OCI-M2 (cell line): ENCODE measurements around the gene MT2A.

Experiments
- DNase-seq: peaks from one replicate; lab custom pipeline; 2025; ENCODE audit not compliant: unreplicated experiment; lab: John Stamatoyannopoulos, UW

The MT2A gene

GRCh38 chr16:56594292-56594619 lies 14.1 kb upstream of the MT2A start:
- DNase-seq = no peak

DNA sequence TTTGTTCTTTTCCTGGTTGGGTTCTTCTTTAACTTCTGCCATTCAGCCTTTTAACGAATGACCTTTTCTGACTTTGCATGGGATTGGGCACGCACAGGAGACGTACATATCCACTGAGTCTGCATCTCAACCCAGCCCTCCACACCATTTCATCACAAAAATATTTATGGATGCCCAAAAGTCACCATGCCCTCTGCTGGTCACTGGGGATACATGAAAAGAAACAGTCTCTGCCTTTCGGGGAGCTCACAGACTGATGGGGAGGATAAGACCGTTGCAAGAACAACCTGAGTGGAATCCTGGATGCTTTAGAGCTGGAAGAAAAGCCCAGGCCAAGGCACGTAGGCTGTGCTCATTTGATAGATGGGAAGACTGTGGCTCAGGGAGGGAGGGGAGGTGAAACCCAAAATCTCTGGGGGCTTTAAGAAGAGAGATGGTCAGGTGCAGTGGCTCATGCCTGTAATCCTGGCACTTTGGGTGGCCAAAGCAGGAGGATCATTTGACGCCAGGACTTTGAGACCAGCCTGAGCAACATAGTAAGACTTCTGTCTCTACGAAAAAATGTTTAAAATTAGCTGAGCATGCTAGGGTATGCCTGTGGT lies 7.9 kb upstream of the MT2A start:
- DNase-seq = no peak

DNA sequence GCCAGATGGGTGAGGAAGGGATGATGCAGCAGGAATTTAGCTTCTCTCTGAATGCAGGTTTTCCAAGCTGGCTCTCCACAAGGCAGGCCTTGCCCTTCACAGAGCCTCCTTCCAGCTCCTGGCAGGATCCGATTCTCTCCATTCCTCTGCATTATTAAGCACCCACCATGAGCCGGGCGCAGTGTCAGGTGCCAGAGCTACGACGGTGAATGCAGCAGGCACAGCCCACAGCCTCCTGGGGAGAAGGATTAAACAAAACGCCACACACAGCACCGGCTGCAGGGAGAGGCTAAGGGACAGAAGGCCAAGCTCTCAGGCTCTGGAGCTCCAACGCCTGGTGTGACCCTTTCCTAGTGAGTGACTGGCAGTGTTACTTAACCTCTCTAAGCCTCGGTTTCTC lies 7.1 kb upstream of the MT2A start:
- no peak for DNase-seq

GRCh38 chr16:56603589-56603988 lies 4.8 kb upstream of the MT2A start:
- no peak for DNase-seq

- no peak for DNase-seq
Observed at GRCh38 chr16:56604966-56605365, 3.4 kb upstream of the MT2A start.

DNA sequence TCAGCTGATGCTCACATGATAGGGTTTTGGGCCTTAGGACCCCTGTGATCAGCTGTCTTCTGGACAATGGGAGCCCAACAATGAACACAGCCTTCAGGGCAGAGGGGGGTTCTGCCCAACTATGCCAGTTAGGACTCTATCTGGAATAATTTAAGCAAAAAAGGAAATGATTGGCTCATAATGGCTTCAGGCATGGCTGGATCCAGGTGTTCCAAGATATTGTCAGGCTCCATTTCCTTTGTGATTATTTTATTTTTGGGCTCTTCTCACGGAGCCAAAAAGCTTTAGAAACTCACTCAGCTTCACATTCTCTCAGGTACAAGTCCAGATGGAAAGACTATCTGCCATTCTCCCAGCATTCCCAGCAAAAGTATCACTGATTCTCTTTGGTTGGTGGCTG lies 2.9 kb upstream of the MT2A start:
- no peak for DNase-seq

DNA sequence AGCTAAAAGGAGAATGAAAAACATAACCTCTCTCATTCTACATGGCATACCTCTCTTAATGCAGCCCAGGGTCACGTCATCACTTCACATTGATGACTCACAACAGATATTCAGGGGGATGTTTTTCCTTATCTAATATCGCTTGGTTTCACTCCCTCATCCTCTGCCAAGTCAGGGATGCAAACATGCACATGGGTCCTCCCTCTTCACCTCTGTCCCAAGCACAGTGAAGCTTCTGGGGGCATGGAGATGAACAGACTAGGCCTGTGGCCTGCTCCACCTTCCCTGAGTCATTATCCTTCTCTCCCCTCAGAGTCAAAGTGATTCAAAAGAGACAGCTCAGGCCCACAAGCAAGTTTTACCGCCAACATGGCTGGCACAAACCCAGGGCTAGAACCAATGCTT lies 2.3 kb upstream of the MT2A start:
- DNase-seq = no peak

DNA sequence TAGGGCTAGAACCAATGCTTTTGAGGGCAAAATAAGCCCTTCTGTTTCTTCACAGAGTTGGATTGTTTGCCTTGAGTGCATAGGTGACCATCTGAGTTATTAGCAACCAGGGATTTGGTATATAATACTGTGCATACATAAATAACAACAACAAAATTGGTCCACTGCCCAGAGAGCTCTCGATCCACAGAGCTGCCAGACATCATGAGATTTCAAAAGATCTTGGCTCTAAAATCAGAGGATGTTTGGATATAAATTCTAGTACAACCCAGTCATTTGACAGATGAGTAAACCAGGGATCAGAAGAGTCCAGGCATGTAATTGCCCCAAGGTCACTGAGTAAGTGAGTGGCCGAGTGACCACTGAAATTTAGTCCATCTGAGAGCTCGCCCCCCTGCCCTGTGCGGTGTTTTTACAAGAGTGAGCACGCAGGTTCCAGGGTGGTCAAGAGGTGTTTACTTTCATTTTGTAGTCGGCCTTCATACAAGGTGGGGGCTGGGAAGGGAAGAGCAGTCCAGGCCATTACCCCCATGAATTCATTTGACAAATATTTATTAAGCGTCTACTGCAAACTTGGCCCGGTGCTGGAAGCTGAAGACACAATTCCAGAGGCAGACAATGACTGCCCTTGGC lies 1.8 kb upstream of the MT2A start:
- no peak for DNase-seq

DNA sequence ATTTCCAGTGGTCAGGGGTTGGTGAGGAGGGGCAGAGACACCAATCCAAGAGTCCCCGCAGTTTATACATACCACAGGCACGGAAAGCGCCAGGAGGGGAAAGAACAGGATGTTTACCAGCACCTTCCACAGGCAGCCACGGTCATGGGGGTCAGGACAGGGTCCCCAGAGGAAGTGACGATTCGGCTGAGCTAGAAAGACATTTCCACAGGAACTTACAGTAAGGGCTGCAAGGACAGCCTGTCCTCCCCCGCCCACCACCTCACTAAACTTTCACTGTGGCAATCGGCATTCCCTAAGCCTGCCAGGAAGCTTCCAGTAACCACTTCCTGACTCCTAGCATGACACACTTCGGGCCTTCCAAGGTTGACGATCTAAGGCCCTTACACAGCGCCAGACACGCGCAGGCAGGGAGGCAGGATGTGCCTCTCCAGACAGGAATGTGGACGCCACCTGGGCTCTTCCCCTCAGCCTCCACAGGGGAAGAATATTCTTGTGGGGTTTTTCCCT lies 1.2 kb upstream of the MT2A start:
- DNase-seq = no peak

DNA sequence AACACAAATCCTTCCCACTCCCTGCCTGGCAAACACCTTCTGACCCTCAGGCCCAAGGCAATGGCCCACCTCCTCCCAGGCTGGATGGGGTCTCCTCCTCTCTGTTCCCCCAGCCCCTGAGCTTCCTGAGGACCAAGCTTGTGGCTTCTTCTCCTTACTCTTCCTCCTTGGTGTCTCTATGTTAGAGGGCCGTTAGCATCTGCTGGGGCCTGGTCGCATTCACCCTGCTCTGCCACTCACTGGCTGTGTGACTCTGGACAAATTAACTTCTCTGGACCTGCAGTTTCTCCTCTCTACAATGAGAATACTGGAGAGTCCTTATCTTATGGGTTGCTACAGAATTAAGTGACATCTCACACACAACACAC lies 725 bp upstream of the MT2A start:
- no peak for DNase-seq

DNA sequence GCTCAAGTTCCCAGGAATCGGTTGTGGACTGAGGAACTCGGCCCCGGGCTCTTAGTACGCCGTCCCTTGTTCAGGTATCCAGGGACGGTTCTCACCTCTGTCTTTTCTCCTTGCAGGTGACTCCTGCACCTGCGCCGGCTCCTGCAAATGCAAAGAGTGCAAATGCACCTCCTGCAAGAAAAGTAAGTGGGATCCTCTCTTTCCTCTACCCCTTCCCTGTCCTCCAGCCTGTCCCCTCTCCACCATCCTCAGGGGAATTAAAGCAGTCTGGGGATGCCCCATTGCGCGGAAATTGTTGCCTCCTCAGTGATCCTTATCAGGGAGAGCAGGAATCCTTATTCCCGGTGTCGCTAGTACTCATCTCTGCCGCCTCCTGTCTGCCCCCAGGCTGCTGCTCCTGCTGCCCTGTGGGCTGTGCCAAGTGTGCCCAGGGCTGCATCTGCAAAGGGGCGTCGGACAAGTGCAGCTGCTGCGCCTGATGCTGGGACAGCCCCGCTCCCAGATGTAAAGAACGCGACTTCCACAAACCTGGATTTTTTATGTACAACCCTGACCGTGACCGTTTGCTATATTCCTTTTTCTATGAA lies 585 bp downstream of the MT2A start:
- DNase-seq = no peak

GRCh38 chr16:56609463-56609921 lies 1.1 kb downstream of the MT2A start:
- DNase-seq = no peak

GRCh38 chr16:56610017-56610608 lies 1.7 kb downstream of the MT2A start:
- DNase-seq = no peak

DNA sequence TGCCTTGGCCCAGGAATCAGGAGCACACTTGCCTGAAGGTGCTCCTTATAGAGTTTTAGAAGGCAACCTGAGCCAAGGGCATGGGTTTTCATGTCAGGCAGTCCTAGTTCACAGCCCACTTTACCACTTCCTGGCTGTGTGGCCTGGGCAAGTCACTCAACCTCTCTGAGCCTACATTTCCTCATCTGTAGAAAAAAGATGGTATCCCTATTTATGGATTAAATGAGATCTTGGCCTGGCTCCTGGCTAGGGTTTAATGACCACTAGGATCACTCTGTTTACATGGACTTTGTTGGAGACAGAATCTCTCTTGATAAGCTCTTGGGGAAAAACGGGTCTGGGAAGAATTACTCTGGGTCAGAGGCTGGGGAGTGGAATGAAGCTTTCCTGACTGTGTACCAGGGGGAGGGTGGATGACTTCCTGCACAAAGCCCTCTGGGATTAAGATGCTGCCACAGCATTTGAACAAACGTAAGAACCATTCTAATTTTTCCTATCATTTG lies 2.3 kb downstream of the MT2A start:
- no peak for DNase-seq

DNA sequence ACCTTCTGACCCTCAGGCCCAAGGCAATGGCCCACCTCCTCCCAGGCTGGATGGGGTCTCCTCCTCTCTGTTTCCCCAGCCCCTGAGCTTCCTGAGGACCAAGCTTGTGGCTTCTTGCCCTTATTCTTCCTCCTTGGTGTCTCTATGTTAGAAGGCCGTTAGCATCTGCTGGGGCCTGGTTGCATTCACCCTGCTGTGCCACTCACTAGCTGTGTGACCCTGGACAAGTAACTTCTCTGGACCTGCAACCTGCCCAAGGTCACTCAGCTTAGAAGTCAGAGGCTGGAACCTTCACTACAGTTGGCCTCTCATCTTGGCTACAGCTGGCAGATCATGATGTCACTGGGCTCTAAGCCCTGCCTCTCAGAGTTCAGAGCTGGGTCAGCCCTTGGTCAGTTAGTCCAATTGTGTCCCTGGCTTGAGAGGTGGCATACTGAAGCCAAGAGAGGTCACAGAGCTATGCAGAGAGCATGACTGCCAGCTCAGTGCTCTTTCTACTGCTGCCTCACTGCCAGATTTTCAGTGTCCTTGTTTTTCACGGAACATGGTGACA lies 3.0 kb downstream of the MT2A start:
- DNase-seq = no peak

DNA sequence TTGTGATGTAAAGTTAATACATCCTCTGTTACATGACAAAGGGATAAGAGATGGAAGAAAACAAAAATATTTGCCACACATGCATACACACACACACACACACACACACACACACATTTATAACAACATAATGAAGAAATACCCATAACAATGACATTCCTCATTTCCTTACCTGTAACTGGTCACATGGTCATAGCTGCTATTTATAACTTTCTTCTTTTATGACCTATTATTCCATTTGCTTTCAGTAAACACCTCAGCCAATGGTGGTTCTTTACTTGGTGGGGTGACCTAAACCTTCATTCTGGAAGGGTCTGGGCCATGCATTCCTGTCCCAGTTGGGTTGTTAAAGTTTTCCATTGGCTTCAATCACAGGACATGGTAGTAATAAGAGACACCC lies 5.3 kb downstream of the MT2A start:
- no peak for DNase-seq

- DNase-seq = no peak
Observed at GRCh38 chr16:56614549-56614991, 6.2 kb downstream of the MT2A start.

GRCh38 chr16:56615353-56615752 lies 7.0 kb downstream of the MT2A start:
- DNase-seq = no peak

DNA sequence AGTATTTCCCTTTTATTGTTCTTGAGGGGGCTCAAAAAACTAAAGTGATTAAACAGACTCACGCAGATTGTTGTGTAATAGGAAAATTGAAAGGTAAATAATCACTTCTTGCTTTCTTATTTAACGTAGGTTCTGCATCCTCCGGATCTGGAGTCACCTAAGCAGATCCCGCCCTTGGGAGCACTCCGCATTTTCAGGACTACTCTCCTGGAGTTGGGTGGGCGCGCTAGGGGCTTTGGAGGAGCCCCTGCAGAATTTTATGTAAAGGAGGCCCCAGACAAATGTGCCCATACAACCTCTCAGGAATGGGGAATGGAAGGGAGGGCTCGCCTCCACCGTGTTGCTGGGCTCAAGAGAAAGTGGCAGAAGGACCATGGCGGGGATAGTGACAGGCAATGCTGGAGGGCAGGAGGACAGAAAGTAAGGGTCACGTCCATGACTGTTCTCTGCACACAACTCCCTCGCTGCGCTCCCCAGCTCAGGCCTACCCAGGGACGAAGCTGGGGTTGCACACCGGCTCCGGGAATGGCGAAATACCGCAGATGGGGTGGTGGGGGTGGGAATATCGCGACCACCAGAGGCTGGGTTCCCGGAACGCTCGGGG lies 8.3 kb downstream of the MT2A start:
- DNase-seq = no peak

- no peak for DNase-seq
Observed at GRCh38 chr16:56617212-56618085, 9.1 kb downstream of the MT2A start.
